GM12878 (cell line): Measurements from ENCODE around the gene ABHD1. TPM values are rescaled to one million over a fixed set of nuclear protein-coding genes. Genes with fewer than 3 reads are reported as not detected.

Experiments used
- ATAC-seq: fragments of 200-7000 bp; cut with Tn5 transposase; 3 replicates; pipeline ENCODE4 v1.9.1; 2020; ENCODE audit warnings: mild to moderate bottlenecking, moderate library complexity
- BruUV-seq: library from RNA; stranded (reverse); fragments of 400-500 nt; replicated peaks from 2 replicates; lab custom pipeline; 2021; lab: Mats Ljungman, UMichigan
- CTCF ChIA-PET: fragments of 300-600 bp; sonication (Branson Sonifier 250); formaldehyde crosslinking; extraction: SDS; loops from one replicate; lab custom pipeline; 2021; ENCODE audit warnings: inconsistent platforms; lab: Yijun Ruan, JAX
- POLR2A ChIA-PET: fragments of 350-600 bp; formaldehyde crosslinking; extraction: SDS; loops from one replicate; lab custom pipeline; 2021; ENCODE audit warnings: inconsistent platforms; lab: Charles Lee
- RAD21 ChIA-PET: fragments of 300-600 bp; sonication (Branson Sonifier 250); formaldehyde crosslinking; loops from one replicate; lab custom pipeline; 2023; ENCODE audit warnings: antibody characterized with exemption; ENCODE audit not compliant: unreplicated experiment; lab: Charles Lee
- SMC1A ChIA-PET: fragments of 300-600 bp; sonication (Branson Sonifier 250); formaldehyde crosslinking; loops from one replicate; lab custom pipeline; 2023; ENCODE audit not compliant: unreplicated experiment, uncharacterized antibody; lab: Charles Lee
- DNase-seq: peaks from one replicate; pipeline ENCODE4 v3.0.0-alpha.2; 2011; ENCODE audit warnings: low read depth, low spot score
- FAIRE-seq: peaks from 3 replicates; lab custom pipeline; 2011; peaks lifted over from hg19 to GRCh38; lab: Jason Lieb, UNC
- H2AFZ ChIP-seq: 2 replicates; pipeline ENCODE4 v1.6.0; 2011; ENCODE audit warnings: low read depth, low read length, control low read depth; ENCODE audit not compliant: control insufficient read depth
- H3K27ac ChIP-seq: 2 replicates; pipeline ENCODE4 v1.5.1; 2011; ENCODE audit warnings: control low read depth; ENCODE audit not compliant: control insufficient read depth, insufficient read depth
- H3K27me3 ChIP-seq, 2 experiments: replicated peaks in 1 of 2; 2 replicates each; pipeline versions ENCODE4 v1.6.0 to v1.6.1; 2011; ENCODE audit warnings: low read length in 1 of 2; ENCODE audit not compliant: control insufficient read depth in 2 of 2, insufficient read depth in 2 of 2
- H3K36me3 ChIP-seq, 2 experiments: 2 replicates each; pipeline ENCODE4 v1.5.1; 2011; ENCODE audit warnings: low read length in 1 of 2; ENCODE audit not compliant: control insufficient read depth in 2 of 2, insufficient read depth in 2 of 2
- H3K4me1 ChIP-seq: 2 replicates; pipeline ENCODE4 v1.6.1; 2011; ENCODE audit warnings: mild to moderate bottlenecking, low read length, moderate library complexity, mixed read lengths; ENCODE audit not compliant: control insufficient read depth, insufficient read depth
- H3K4me2 ChIP-seq: 2 replicates; pipeline ENCODE4 v1.6.0; 2011; ENCODE audit warnings: control low read depth; ENCODE audit not compliant: control insufficient read depth, insufficient read depth
- H3K4me3 ChIP-seq: fragments of 200-600 bp; sonication (generic); 2 replicates; pipeline ENCODE4 v1.5.1; 2016
- H3K79me2 ChIP-seq: 2 replicates; pipeline ENCODE4 v1.6.0; 2011; ENCODE audit warnings: low read length; ENCODE audit not compliant: control insufficient read depth, insufficient read depth
- H3K9ac ChIP-seq: 2 replicates; pipeline ENCODE4 v1.8.0; 2011; ENCODE audit warnings: low read length, control low read depth, mixed read lengths; ENCODE audit not compliant: control insufficient read depth, insufficient read depth
- H3K9me3 ChIP-seq: replicated peaks from 3 replicates; pipeline ENCODE4 v1.5.1; 2011; ENCODE audit warnings: mild to moderate bottlenecking, low read length; ENCODE audit not compliant: control insufficient read depth, insufficient read depth
- H4K20me1 ChIP-seq: 2 replicates; pipeline ENCODE4 v1.6.0; 2011; ENCODE audit not compliant: control insufficient read depth, insufficient read depth
- CHD1 ChIP-seq: IDR thresholded peaks from 2 replicates; pipeline ENCODE4 v1.6.1; 2012; ENCODE audit warnings: low read depth, low read length, improper control_type of control experiment
- HCFC1 ChIP-seq: fragments of 150-350 bp; IDR thresholded peaks from 2 replicates; pipeline ENCODE4 v1.6.1; 2014; ENCODE audit warnings: low read length
- IKZF1 ChIP-seq: fragments of 450-650 bp; conservative IDR thresholded peaks from 2 replicates; pipeline ENCODE4 v1.6.1; 2017; ENCODE audit warnings: antibody characterized with exemption, mild to moderate bottlenecking
- JUNB ChIP-seq: IDR thresholded peaks from 2 replicates; pipeline ENCODE4 v1.6.1; 2016; ENCODE audit warnings: antibody characterized with exemption, mild to moderate bottlenecking
- SIX5 ChIP-seq: IDR thresholded peaks from 2 replicates; pipeline ENCODE4 v1.6.1; 2011; ENCODE audit warnings: mild to moderate bottlenecking, low read depth, low read length, moderate library complexity; ENCODE audit not compliant: severe bottlenecking
- SMAD1 ChIP-seq: fragments of 450-650 bp; IDR thresholded peaks from 2 replicates; pipeline ENCODE4 v1.6.1; 2018; ENCODE audit warnings: mild to moderate bottlenecking, low read depth; ENCODE audit not compliant: partially characterized antibody
- SMC3 ChIP-seq: IDR thresholded peaks from 2 replicates; pipeline ENCODE4 v1.6.1; 2011; ENCODE audit warnings: low read length, improper control_type of control experiment, borderline replicate concordance
- TARDBP ChIP-seq: IDR thresholded peaks from 2 replicates; pipeline ENCODE4 v1.6.1; 2016; ENCODE audit warnings: borderline replicate concordance
- YY1 ChIP-seq: IDR thresholded peaks from 2 replicates; pipeline ENCODE4 v1.6.1; 2011; ENCODE audit warnings: low read depth, mild to moderate bottlenecking, low read length
- WGBS: methylation state at CpG from one replicate; pipeline ENCODE4 v1.1.6; 2016; ENCODE audit warnings: low lambda C conversion rate; ENCODE audit not compliant: insufficient replicate concordance, insufficient coverage; ENCODE audit errors: missing lambda C conversion rate; 5-methylcytosine and 5-hydroxymethylcytosine counted together
- in situ Hi-C: fragments of 300-500 bp; cut with MboI; formaldehyde crosslinking; loops from 9 replicates; pipeline ENCODE4 v1.14.3; 2018; ENCODE audit warnings: mixed read lengths
- intact Hi-C: fragments of 100-400 bp; cut with micrococcal nuclease; formaldehyde crosslinking; loops from one replicate; pipeline ENCODE4 v1.14.2; 2022; ENCODE audit not compliant: unreplicated experiment
- polyA plus RNA-seq, 11 experiments: library from polyadenylated mRNA; depleted of rRNA in 4 of 11; unstranded in 6 of 11; stranded (reverse) in 5 of 11; fragments of >200 nt; fragmentation: Nextera tagmentation in 4 of 11; fragmentation: Illumina TruSeq in 1 of 11; extraction: Ambion mirVana in 4 of 11; extraction: Trizol in 1 of 11; gene quantifications; 1 replicate in 1 of 11; 2 replicates in 10 of 11; pipeline versions ENCODE4 v1.2.1 to v1.2.3, GENCODE V29; 2011 to 2016; ENCODE audit warnings: inconsistent platforms in 2 of 11, missing spikeins in 2 of 11, low read depth in 1 of 11
- total RNA-seq, 4 experiments: library from RNA; depleted of rRNA in 3 of 4; stranded (reverse); fragments of >200 nt in 3 of 4; fragmentation: Illumina TruSeq in 1 of 4; extraction: Trizol in 1 of 4; gene quantifications; 2 replicates each; pipeline versions ENCODE4 v1.2.1 to v1.2.3, GENCODE V29; 2013 to 2021
- TF ChIP-seq, protein P1 (sequence below): IDR thresholded peaks from 2 replicates; pipeline ENCODE4 v1.6.1; 2012; ENCODE audit warnings: low read depth, low read length, improper control_type of control experiment
- TF ChIP-seq, protein P2 (sequence below): fragments of 450-650 bp; IDR thresholded peaks from 2 replicates; pipeline ENCODE4 v1.6.1; 2016; ENCODE audit warnings: mild to moderate bottlenecking, moderate library complexity, borderline replicate concordance
- TF ChIP-seq, protein P3 (sequence below): fragments of 450-650 bp; IDR thresholded peaks from 2 replicates; pipeline ENCODE4 v1.6.1; 2017; ENCODE audit warnings: mild to moderate bottlenecking, moderate library complexity

The ABHD1 gene
- total and polyA plus RNA-seq, 10 of the 15 experiments (the other 5 are each of a cell fraction or from before 2014, with no cell fraction given), result 0.04 to 0.35 (median 0.17) TPM; not detected in 2

DNA sequence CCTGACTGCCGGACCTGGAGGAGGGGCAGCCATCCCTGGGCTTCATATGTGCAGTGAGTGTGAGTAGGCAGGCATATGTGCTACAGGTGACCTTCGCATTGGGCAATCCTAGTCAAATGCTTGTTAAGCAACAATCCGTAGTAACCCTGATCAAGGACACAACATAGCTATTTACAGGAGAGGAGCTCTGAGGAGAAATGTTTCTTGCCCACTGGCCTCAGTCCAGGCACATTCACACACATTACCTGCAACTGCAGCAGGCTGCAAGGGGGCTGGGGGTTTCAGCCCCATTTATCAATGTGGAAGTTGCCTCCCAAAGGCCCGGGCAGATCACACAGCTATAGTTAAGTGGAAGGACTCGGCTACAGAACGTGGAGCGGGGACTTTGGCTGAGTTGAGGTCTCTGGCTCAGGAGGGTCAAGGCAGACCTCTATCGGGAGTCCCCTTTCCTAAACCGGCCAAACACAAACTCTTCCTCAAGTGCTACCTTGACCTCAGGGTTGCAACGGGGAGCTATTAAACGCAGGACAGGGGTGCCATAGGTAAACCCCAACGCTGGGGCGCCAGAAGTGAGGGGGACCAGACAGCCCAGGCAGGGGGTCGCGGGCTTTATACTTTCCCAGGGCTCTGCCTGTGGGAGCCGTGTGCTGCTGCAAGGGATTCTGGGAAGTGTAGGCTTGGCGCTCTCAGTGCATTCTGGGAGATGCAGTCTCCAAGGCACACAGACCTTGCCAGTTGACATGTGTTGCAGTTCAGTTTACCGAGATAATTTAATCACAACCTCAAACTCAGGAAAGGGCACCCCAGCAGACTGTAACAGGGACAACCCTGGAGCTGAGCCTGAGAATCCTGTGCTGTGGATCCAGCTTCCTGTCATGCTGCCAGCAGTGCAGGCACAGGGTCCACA is 27.6 kb upstream of the ABHD1 start:
- Histone ChIP-seq H3K27me3 (no peaks in the 10 kb centered on the region), H2AFZ (peak overlapping the region; percentile 91), H3K79me2 (no peaks in the 10 kb centered on the region), H3K4me1 (no peaks in the 10 kb centered on the region; the same call in 1 of the 2 replicates), H4K20me1 (no peaks in the 10 kb centered on the region), H3K9me3 (no peaks in the 10 kb centered on the region), H3K9ac (no peak overlapping the region), H3K27ac (no peak overlapping the region), H3K4me3 (no peak overlapping the region), H3K4me2 (peak overlapping the region; percentile 67), H3K36me3 (no peaks in the 10 kb centered on the region; a peak in 1 of 4 replicates)
- ATAC-seq, result peak; percentile 93
- CTCF ChIA-PET, result interaction anchor here (0.9 to 9.3 kb wide), 11 partner anchors 9 to 491 kb away, joined by 3 to 132 read pairs (median 4); partner anchors contain the start of genes KHK and TRIM54
- intact Hi-C loops (no loop called here), in situ Hi-C loops (loop anchor here (5.0 kb wide), 1 partner anchor 186 kb away; the partner anchor contains the start of gene TRIM54)
- no peak for DNase-seq
- SMC1A ChIA-PET, result interaction anchor here (0.6 to 4.7 kb wide), 9 partner anchors 10 to 691 kb away, joined by 3 to 19 read pairs (median 4); no protein-coding TSS in a partner anchor
- POLR2A ChIA-PET, result interaction anchor here (0.6 kb wide), 1 partner anchor 1541 kb away, joined by 4 read pairs; no protein-coding TSS in a partner anchor
- FAIRE-seq, result peak; percentile 94
- RAD21 ChIA-PET, result interaction anchor here (0.5 to 2.4 kb wide), 2 partner anchors 184 to 297 kb away, joined by 3 to 15 read pairs; no protein-coding TSS in a partner anchor
- 18% methylated on average over 18 of the region's 18 CpGs for WGBS
- BruUV-seq, result no TSS peak
- TF ChIP-seq, protein P1, sequence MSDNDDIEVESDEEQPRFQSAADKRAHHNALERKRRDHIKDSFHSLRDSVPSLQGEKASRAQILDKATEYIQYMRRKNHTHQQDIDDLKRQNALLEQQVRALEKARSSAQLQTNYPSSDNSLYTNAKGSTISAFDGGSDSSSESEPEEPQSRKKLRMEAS, result no peak
- TF ChIP-seq SIX5 (peak; percentile 90), SMAD1 (no peak), CHD1 (no peak), YY1 (0 out of 2 replicates have a peak, but pooled peaks have one; percentile 17), SMC3 (no peak), TARDBP (0 out of 2 replicates have a peak, but pooled peaks have one; percentile 25), HCFC1 (peak; percentile 87), JUNB (no peak), IKZF1 (peak; percentile 62)
- TF ChIP-seq, protein P2, sequence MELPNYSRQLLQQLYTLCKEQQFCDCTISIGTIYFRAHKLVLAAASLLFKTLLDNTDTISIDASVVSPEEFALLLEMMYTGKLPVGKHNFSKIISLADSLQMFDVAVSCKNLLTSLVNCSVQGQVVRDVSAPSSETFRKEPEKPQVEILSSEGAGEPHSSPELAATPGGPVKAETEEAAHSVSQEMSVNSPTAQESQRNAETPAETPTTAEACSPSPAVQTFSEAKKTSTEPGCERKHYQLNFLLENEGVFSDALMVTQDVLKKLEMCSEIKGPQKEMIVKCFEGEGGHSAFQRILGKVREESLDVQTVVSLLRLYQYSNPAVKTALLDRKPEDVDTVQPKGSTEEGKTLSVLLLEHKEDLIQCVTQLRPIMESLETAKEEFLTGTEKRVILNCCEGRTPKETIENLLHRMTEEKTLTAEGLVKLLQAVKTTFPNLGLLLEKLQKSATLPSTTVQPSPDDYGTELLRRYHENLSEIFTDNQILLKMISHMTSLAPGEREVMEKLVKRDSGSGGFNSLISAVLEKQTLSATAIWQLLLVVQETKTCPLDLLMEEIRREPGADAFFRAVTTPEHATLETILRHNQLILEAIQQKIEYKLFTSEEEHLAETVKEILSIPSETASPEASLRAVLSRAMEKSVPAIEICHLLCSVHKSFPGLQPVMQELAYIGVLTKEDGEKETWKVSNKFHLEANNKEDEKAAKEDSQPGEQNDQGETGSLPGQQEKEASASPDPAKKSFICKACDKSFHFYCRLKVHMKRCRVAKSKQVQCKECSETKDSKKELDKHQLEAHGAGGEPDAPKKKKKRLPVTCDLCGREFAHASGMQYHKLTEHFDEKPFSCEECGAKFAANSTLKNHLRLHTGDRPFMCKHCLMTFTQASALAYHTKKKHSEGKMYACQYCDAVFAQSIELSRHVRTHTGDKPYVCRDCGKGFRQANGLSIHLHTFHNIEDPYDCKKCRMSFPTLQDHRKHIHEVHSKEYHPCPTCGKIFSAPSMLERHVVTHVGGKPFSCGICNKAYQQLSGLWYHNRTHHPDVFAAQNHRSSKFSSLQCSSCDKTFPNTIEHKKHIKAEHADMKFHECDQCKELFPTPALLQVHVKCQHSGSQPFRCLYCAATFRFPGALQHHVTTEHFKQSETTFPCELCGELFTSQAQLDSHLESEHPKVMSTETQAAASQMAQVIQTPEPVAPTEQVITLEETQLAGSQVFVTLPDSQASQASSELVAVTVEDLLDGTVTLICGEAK, result no peak
- TF ChIP-seq, protein P3, sequence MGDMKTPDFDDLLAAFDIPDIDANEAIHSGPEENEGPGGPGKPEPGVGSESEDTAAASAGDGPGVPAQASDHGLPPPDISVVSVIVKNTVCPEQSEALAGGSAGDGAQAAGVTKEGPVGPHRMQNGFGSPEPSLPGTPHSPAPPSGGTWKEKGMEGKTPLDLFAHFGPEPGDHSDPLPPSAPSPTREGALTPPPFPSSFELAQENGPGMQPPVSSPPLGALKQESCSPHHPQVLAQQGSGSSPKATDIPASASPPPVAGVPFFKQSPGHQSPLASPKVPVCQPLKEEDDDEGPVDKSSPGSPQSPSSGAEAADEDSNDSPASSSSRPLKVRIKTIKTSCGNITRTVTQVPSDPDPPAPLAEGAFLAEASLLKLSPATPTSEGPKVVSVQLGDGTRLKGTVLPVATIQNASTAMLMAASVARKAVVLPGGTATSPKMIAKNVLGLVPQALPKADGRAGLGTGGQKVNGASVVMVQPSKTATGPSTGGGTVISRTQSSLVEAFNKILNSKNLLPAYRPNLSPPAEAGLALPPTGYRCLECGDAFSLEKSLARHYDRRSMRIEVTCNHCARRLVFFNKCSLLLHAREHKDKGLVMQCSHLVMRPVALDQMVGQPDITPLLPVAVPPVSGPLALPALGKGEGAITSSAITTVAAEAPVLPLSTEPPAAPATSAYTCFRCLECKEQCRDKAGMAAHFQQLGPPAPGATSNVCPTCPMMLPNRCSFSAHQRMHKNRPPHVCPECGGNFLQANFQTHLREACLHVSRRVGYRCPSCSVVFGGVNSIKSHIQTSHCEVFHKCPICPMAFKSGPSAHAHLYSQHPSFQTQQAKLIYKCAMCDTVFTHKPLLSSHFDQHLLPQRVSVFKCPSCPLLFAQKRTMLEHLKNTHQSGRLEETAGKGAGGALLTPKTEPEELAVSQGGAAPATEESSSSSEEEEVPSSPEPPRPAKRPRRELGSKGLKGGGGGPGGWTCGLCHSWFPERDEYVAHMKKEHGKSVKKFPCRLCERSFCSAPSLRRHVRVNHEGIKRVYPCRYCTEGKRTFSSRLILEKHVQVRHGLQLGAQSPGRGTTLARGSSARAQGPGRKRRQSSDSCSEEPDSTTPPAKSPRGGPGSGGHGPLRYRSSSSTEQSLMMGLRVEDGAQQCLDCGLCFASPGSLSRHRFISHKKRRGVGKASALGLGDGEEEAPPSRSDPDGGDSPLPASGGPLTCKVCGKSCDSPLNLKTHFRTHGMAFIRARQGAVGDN, result 0 out of 2 replicates have a peak, but pooled peaks have one; percentile 37
